ENCODE results near the gene BATF2.

BATF2 gene

DNA sequence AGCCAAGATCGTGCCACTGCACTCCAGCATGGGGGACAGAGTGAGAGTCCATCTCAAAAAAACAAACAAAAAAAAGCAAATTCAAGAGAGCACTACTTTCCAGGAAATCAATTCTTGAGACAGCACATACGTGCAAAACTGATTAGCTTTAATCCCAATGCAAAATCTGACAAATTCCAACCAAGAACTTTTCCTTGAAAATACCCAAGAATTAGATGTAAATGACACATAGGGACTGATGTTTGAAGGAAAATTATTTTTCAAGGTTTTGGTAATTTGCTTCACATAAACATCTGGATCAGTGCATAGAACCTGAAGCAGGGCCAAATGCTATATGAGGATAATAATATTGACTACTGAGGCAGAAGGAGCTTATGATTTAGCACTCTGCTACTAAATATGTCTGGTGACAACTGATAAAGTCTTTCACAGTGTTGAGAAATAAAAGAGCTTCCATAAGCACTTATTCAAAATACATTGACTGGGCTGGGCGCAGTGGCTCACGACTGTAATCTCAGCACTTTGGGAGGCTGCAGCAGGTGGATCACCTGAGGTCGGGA is 33.6 kb downstream of the BATF2 start:
- Histone ChIP-seq H3K4me1 (ENCODE audit: insufficient read depth, low read length, poor library complexity, severe bottlenecking) (no peaks in the 10 kb centered on the region), H4K20me1 (ENCODE audit: insufficient read depth, low read length, poor library complexity, severe bottlenecking) (no peaks in the 10 kb centered on the region), H3K36me3 (ENCODE audit: insufficient read depth, low read length) (no peaks in the 10 kb centered on the region), H3K9me2 (replicated peaks; ENCODE audit: low read depth, low read length) (no peaks in the 10 kb centered on the region), H3K9ac (ENCODE audit: low read depth, low read length, poor library complexity, severe bottlenecking) (no peak overlapping the region), H2AFZ (ENCODE audit: low read length) (no peak overlapping the region), H3K79me2 (ENCODE audit: insufficient read depth, low read length) (no peaks in the 10 kb centered on the region), H3K4me2 (ENCODE audit: low read depth, low read length, poor library complexity, severe bottlenecking) (no peak overlapping the region), H3K9me3 (ENCODE audit: insufficient read depth, low read depth, low read length) (no peaks in the 10 kb centered on the region), H3F3A (ENCODE audit: low read depth) (no peaks in the 10 kb centered on the region), H3K4me3 (ENCODE audit: low read length, poor library complexity, severe bottlenecking) (no peak overlapping the region), H3K27me3 (ENCODE audit: insufficient read depth, low read length, poor library complexity, severe bottlenecking) (no peaks in the 10 kb centered on the region)
- TF ChIP-seq EZH2phosphoT487 (IDR thresholded peaks at IDR 0.05; ENCODE audit: borderline replicate concordance) = no peak

DNA sequence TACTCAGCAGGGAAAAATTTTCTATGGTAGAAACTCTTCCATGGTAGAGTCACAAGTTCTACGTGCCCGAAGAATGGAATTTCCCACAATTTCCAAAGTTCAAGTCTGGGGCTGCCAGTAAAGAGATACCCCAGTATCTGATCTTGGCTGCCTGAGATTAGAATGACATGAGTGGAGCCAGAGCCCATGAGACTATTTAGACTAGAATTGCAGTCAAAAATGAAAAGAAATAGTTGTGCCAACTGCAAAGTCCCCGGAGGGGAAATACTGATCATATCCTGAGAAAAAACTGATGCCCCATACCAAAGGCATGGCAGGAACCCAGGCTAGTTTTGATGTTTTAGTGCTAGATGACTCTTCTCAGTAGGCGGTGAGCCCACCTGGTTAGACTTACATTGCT is 36.1 kb downstream of the BATF2 start:
- TF ChIP-seq EZH2phosphoT487 (IDR thresholded peaks at IDR 0.05; ENCODE audit: borderline replicate concordance) = no peak
- no peak for TF ChIP-seq CTCF (conservative IDR thresholded peaks at IDR 0.05; ENCODE audit: low read length)
- Histone ChIP-seq H3K27me3 (ENCODE audit: insufficient read depth, low read length, poor library complexity, severe bottlenecking) (no peaks in the 10 kb centered on the region), H2AFZ (ENCODE audit: low read length) (no peak overlapping the region), H3K4me3 (ENCODE audit: low read length, poor library complexity, severe bottlenecking) (no peak overlapping the region), H3F3A (ENCODE audit: low read depth) (no peaks in the 10 kb centered on the region), H3K9ac (ENCODE audit: low read depth, low read length, poor library complexity, severe bottlenecking) (no peak overlapping the region), H3K4me2 (ENCODE audit: low read depth, low read length, poor library complexity, severe bottlenecking) (no peak overlapping the region), H3K4me1 (ENCODE audit: insufficient read depth, low read length, poor library complexity, severe bottlenecking) (no peaks in the 10 kb centered on the region), H3K9me3 (ENCODE audit: insufficient read depth, low read depth, low read length) (no peaks in the 10 kb centered on the region), H3K79me2 (ENCODE audit: insufficient read depth, low read length) (no peaks in the 10 kb centered on the region), H4K20me1 (ENCODE audit: insufficient read depth, low read length, poor library complexity, severe bottlenecking) (no peaks in the 10 kb centered on the region), H3K9me2 (replicated peaks; ENCODE audit: low read depth, low read length) (no peaks in the 10 kb centered on the region), H3K36me3 (ENCODE audit: insufficient read depth, low read length) (no peaks in the 10 kb centered on the region)

DNA sequence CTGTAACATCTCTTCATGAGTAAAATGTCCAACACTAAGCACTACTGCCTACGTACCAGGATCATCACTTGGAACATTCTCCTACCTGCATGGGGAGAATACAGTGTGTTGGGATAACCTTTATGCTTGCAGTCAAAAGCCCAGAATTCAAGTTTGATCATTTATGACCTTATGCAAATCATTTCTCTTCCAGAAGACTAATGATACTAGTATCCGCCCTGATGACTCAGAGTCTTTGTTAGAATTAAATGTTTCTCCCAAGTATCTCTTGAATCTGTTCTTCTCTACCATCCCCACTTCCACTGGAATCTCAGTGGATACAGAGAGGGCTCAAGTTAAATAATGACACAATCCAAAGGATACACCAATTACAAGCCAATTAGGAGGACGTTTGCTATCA is 37.3 kb downstream of the BATF2 start:
- Histone ChIP-seq H4K20me1 (ENCODE audit: insufficient read depth, low read length, poor library complexity, severe bottlenecking) (no peaks in the 10 kb centered on the region), H3K79me2 (ENCODE audit: insufficient read depth, low read length) (no peaks in the 10 kb centered on the region), H3K9me3 (ENCODE audit: insufficient read depth, low read depth, low read length) (no peaks in the 10 kb centered on the region), H3K36me3 (ENCODE audit: insufficient read depth, low read length) (no peaks in the 10 kb centered on the region), H2AFZ (ENCODE audit: low read length) (no peak overlapping the region), H3K4me3 (ENCODE audit: low read length, poor library complexity, severe bottlenecking) (no peak overlapping the region), H3K4me1 (ENCODE audit: insufficient read depth, low read length, poor library complexity, severe bottlenecking) (no peaks in the 10 kb centered on the region), H3F3A (ENCODE audit: low read depth) (no peaks in the 10 kb centered on the region), H3K4me2 (ENCODE audit: low read depth, low read length, poor library complexity, severe bottlenecking) (no peak overlapping the region), H3K27me3 (ENCODE audit: insufficient read depth, low read length, poor library complexity, severe bottlenecking) (no peaks in the 10 kb centered on the region), H3K9ac (ENCODE audit: low read depth, low read length, poor library complexity, severe bottlenecking) (no peak overlapping the region), H3K9me2 (replicated peaks; ENCODE audit: low read depth, low read length) (no peaks in the 10 kb centered on the region)
- no peak for TF ChIP-seq CTCF (conservative IDR thresholded peaks at IDR 0.05; ENCODE audit: low read length)
- no peak for TF ChIP-seq EZH2phosphoT487 (IDR thresholded peaks at IDR 0.05; ENCODE audit: borderline replicate concordance)

- Histone ChIP-seq H3F3A (ENCODE audit: low read depth) (no peaks in the 10 kb centered on the region), H2AFZ (ENCODE audit: low read length) (no peak overlapping the region), H3K4me2 (ENCODE audit: low read depth, low read length, poor library complexity, severe bottlenecking) (no peak overlapping the region), H4K20me1 (ENCODE audit: insufficient read depth, low read length, poor library complexity, severe bottlenecking) (no peaks in the 10 kb centered on the region), H3K4me1 (ENCODE audit: insufficient read depth, low read length, poor library complexity, severe bottlenecking) (no peaks in the 10 kb centered on the region), H3K79me2 (ENCODE audit: insufficient read depth, low read length) (no peaks in the 10 kb centered on the region), H3K9me3 (ENCODE audit: insufficient read depth, low read depth, low read length) (no peaks in the 10 kb centered on the region), H3K9ac (ENCODE audit: low read depth, low read length, poor library complexity, severe bottlenecking) (no peak overlapping the region), H3K4me3 (ENCODE audit: low read length, poor library complexity, severe bottlenecking) (no peak overlapping the region), H3K27me3 (ENCODE audit: insufficient read depth, low read length, poor library complexity, severe bottlenecking) (peaks cover 5% of the 10 kb centered on the region), H3K36me3 (ENCODE audit: insufficient read depth, low read length) (no peaks in the 10 kb centered on the region), H3K9me2 (replicated peaks; ENCODE audit: low read depth, low read length) (no peaks in the 10 kb centered on the region)
- TF ChIP-seq CTCF (conservative IDR thresholded peaks at IDR 0.05; ENCODE audit: low read length) (no peak), EZH2phosphoT487 (IDR thresholded peaks at IDR 0.05; ENCODE audit: borderline replicate concordance) (no peak)
Observed at GRCh38 chr11:64954201-64954600, 42.6 kb downstream of the BATF2 start.

Data from Loucy (cell line).